ENCODE results near the gene MACROH2A2.

MACROH2A2 gene

DNA sequence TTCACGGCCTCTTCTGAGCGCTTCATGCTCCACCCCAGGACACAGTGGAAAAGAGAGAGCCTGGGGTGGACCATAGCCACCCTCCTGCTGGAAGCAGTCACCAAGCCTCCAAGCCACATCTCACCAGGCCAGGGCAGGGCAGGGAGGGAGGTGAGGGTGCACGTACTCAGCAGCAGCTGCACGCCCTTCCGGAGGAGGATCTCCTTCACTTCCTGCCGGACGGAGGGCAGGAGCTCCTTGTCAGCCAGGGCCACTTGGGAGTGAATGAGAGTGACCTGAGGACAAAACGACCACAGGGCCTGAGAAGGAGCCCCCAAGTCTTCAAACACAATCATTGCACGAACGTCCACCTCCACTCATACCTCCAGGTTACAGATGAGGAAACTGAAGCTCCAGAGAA is 65.0 kb downstream of the MACROH2A2 start:
- TF ChIP-seq, protein P1, sequence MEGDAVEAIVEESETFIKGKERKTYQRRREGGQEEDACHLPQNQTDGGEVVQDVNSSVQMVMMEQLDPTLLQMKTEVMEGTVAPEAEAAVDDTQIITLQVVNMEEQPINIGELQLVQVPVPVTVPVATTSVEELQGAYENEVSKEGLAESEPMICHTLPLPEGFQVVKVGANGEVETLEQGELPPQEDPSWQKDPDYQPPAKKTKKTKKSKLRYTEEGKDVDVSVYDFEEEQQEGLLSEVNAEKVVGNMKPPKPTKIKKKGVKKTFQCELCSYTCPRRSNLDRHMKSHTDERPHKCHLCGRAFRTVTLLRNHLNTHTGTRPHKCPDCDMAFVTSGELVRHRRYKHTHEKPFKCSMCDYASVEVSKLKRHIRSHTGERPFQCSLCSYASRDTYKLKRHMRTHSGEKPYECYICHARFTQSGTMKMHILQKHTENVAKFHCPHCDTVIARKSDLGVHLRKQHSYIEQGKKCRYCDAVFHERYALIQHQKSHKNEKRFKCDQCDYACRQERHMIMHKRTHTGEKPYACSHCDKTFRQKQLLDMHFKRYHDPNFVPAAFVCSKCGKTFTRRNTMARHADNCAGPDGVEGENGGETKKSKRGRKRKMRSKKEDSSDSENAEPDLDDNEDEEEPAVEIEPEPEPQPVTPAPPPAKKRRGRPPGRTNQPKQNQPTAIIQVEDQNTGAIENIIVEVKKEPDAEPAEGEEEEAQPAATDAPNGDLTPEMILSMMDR (IDR thresholded peaks at IDR 0.05; ENCODE audit: borderline replicate concordance, control extremely low read depth, extremely low read depth, insufficient read depth, missing control alignments), result no peak
- in situ Hi-C loops (cut with MboI; ENCODE audit: low sequenced_read_pairs, unreplicated experiment), result no loop called here

GRCh38 chr10:70118196-70118595 is 65.5 kb downstream of the MACROH2A2 start:
- no peak for DNase-seq (ENCODE audit: low spot score)
- TF ChIP-seq, protein P1 (IDR thresholded peaks at IDR 0.05; ENCODE audit: borderline replicate concordance, control extremely low read depth, extremely low read depth, insufficient read depth, missing control alignments), result no peak

More for the DNA sequence above, 65.0 kb downstream of the MACROH2A2 start:
- DNase-seq (ENCODE audit: low spot score), result no peak

DNA sequence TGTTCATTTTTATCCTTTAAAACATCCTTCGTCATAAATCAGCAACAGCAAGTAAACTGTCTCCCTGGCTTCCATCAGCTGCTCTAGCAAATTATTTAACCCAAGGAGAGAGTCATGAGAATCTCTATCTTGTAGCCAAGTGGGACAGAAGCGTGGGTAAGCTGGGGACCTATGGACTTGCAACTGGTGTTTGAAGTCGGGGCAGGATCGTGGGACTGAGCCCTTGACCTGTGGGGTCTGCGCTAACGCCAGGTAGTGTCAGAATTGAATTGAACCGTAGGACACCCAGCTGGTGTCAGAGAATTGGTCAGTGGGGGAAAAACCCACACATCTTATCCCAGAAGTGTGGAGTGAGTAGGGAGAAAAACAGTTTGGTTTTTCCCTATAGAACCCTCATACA is 66.6 kb downstream of the MACROH2A2 start:
- in situ Hi-C loops (cut with MboI; ENCODE audit: low sequenced_read_pairs, unreplicated experiment), result no loop called here
- DNase-seq (ENCODE audit: low spot score), result no peak
- TF ChIP-seq, protein P1 (IDR thresholded peaks at IDR 0.05; ENCODE audit: borderline replicate concordance, control extremely low read depth, extremely low read depth, insufficient read depth, missing control alignments), result no peak

More at GRCh38 chr10:70118196-70118595, 65.5 kb downstream of the MACROH2A2 start:
- in situ Hi-C loops (cut with MboI; ENCODE audit: low sequenced_read_pairs, unreplicated experiment), result no loop called here

GRCh38 chr10:70119623-70120022 is 67.0 kb downstream of the MACROH2A2 start:
- TF ChIP-seq, protein P1 (IDR thresholded peaks at IDR 0.05; ENCODE audit: borderline replicate concordance, control extremely low read depth, extremely low read depth, insufficient read depth, missing control alignments), result no peak
- DNase-seq (ENCODE audit: low spot score), result no peak

GRCh38 chr10:70120417-70120816 is 67.8 kb downstream of the MACROH2A2 start:
- in situ Hi-C loops (cut with MboI; ENCODE audit: low sequenced_read_pairs, unreplicated experiment), result no loop called here
- DNase-seq (ENCODE audit: low spot score), result no peak
- TF ChIP-seq, protein P1 (IDR thresholded peaks at IDR 0.05; ENCODE audit: borderline replicate concordance, control extremely low read depth, extremely low read depth, insufficient read depth, missing control alignments), result no peak

More at GRCh38 chr10:70119623-70120022, 67.0 kb downstream of the MACROH2A2 start:
- in situ Hi-C loops (cut with MboI; ENCODE audit: low sequenced_read_pairs, unreplicated experiment), result no loop called here

GRCh38 chr10:70121281-70121949 is 68.8 kb downstream of the MACROH2A2 start:
- in situ Hi-C loops (cut with MboI; ENCODE audit: low sequenced_read_pairs, unreplicated experiment), result no loop called here

More at GRCh38 chr10:70121281-70121949, 68.8 kb downstream of the MACROH2A2 start:
- DNase-seq (ENCODE audit: low spot score), result no peak
- TF ChIP-seq, protein P1 (IDR thresholded peaks at IDR 0.05; ENCODE audit: borderline replicate concordance, control extremely low read depth, extremely low read depth, insufficient read depth, missing control alignments), result no peak
